Type B pancreatic cell (in vitro differentiated cells): ENCODE measurements around the gene HDDC2. TPM values are rescaled to one million over a fixed set of nuclear protein-coding genes. Genes with fewer than 3 reads are reported as not detected.

Experiments used
- DNase-seq: peaks from one replicate; pipeline ENCODE4 v3.0.0; 2021; ENCODE audit warnings: mixed read lengths; ENCODE audit not compliant: unreplicated experiment; ENCODE audit errors: extremely low spot score
- H3K27ac Mint-ChIP-seq: 2 replicates; pipeline ENCODE4 v1.8.0; 2021; ENCODE audit warnings: mild to moderate bottlenecking, mixed read lengths
- H3K27me3 Mint-ChIP-seq: 2 replicates; pipeline ENCODE4 v1.8.0; 2021; ENCODE audit warnings: mixed read lengths
- H3K36me3 Mint-ChIP-seq: 2 replicates; pipeline ENCODE4 v1.8.0; 2021; ENCODE audit warnings: mixed read lengths
- H3K4me1 Mint-ChIP-seq: one replicate; pipeline ENCODE4 v1.8.0; 2021; ENCODE audit warnings: mixed read lengths; ENCODE audit not compliant: unreplicated experiment
- H3K4me3 Mint-ChIP-seq: 2 replicates; pipeline ENCODE4 v1.8.0; 2021; ENCODE audit warnings: mild to moderate bottlenecking, mixed read lengths
- H3K9me3 Mint-ChIP-seq: 2 replicates; pipeline ENCODE4 v1.8.0; 2021; ENCODE audit warnings: mixed read lengths
- long read RNA-seq: library from polyadenylated mRNA; unstranded; transcript quantifications from one replicate; pipeline ENCODE4 v2.0.0, GENCODE V29; 2020
- total RNA-seq: library from RNA; stranded (reverse); gene quantifications from 2 replicates; pipeline ENCODE4 v1.2.1, GENCODE V29; 2021; ENCODE audit warnings: low replicate concordance
- TF ChIP-seq, protein P1 (sequence below): fragments of 200-600 bp; sonication (generic); conservative IDR thresholded peaks from 2 replicates; pipeline ENCODE4 v1.5.0; 2021; ENCODE audit warnings: antibody characterized with exemption, mild to moderate bottlenecking

Gene HDDC2, protein sequence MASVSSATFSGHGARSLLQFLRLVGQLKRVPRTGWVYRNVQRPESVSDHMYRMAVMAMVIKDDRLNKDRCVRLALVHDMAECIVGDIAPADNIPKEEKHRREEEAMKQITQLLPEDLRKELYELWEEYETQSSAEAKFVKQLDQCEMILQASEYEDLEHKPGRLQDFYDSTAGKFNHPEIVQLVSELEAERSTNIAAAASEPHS
- total RNA-seq, result 61.8 and 90.0 TPM in 2 replicates
- long read RNA-seq, transcript HDDC2-201 (5 exons, 1,350 nt), result minor isoform, 20 of 66 reads
- long read RNA-seq, transcript HDDC2-202 (6 exons, 918 nt), result major isoform, 30 of 66 reads
- long read RNA-seq, partial matches to known transcripts, result 3 of 66 reads
- long read RNA-seq, other reads (novel, unspliced or antisense), result 12 of 66 reads

DNA sequence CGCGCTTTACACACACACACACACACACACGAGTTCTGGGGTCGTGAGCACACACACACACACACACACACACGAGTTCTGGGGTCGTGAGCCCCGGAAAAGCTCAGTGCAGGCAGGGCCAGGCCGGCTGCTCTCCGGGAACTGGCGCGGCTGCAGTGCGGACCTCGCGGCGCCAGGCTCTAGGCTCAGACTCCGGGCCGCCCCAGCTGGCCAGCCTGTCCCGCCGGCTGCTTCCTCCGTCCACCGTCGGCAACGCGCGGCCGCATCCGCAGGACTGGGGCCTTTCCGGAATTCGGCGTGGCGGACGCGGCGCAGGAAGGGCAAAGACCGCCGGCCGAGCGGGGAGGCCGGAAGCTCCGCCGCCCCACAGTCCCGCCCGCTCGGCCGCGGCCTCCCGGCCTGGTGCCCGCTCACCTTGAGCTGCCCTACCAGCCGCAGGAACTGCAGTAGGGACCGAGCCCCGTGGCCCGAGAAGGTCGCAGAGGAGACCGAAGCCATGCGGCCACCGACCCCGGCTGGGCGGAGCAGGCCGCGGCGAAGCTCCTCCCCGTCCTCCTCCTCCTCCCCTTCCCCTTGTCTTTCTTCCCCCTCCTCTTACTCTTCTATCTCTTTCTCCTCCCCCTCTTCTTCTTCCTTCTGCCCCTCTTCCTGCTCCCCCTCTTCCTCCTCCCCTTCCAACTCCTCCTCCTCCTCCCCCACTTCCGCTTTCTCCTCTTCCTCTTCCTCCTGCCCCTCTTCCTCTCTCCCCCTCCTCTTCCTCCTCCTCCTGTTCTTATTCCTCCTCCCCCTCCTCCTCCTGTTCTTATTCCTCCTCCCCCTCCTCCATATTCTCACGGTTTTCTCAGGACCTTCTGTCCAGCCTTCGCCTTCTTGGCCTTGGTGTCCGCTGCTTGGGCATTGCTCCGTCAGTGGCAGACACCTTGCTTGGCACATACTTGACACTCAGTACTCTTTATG, at the start of gene HDDC2:
Gene HDDC2, minus strand, starts transcription at position 533 of the 957 bp plus-strand sequence. Its CDS starts 35 bp downstream, at position 498.
- H3K4me3 Mint-ChIP-seq, result peak within 1 kb of the TSS; percentile 93
- peaks cover 32% of the 10 kb centered on the region for H3K36me3 Mint-ChIP-seq
- H3K27ac Mint-ChIP-seq, result peak within 1 kb of the TSS; percentile 87
- H3K4me1 Mint-ChIP-seq, result peaks cover 28% of the 10 kb centered on the region
- H3K27me3 Mint-ChIP-seq, result no peaks in the 10 kb centered on the region
- TF ChIP-seq, protein P1, sequence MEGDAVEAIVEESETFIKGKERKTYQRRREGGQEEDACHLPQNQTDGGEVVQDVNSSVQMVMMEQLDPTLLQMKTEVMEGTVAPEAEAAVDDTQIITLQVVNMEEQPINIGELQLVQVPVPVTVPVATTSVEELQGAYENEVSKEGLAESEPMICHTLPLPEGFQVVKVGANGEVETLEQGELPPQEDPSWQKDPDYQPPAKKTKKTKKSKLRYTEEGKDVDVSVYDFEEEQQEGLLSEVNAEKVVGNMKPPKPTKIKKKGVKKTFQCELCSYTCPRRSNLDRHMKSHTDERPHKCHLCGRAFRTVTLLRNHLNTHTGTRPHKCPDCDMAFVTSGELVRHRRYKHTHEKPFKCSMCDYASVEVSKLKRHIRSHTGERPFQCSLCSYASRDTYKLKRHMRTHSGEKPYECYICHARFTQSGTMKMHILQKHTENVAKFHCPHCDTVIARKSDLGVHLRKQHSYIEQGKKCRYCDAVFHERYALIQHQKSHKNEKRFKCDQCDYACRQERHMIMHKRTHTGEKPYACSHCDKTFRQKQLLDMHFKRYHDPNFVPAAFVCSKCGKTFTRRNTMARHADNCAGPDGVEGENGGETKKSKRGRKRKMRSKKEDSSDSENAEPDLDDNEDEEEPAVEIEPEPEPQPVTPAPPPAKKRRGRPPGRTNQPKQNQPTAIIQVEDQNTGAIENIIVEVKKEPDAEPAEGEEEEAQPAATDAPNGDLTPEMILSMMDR, result peak; percentile 25
- DNase-seq, result peak; percentile 83
- peaks cover 13% of the 10 kb centered on the region for H3K9me3 Mint-ChIP-seq

DNA sequence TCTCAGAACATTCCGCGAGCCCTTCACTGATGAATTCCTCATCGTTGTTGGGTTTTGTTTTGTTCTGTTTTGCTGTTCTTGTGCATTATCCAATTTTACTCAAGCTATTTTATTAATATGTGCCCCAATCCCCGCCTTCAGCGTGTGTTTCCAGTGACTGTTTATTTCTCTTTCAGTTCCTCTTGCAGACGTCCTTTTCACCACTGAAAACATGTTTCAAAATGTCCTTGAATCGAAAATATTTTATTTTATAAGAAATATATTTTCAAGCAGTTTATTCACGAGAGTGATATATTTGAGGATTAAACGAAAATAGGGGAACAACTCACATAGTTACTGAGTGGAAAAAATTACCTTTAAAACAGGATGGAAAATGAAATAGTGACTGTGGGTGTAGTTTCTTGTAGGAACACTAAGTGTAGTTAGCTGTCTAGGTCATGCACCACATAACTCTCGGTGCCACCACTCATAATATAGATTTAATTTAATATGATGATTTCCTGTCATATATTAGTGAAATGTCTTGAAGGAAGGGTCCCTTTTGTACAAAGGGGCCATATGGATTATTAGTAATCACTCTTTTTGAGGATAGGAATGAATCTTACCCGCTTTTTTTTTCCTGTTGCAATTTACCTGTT, 45.3 kb upstream of the HDDC2 start:
- Mint-ChIP-seq H3K27me3 (no peaks in the 10 kb centered on the region), H3K4me3 (no peak overlapping the region), H3K27ac (no peak overlapping the region), H3K4me1 (no peaks in the 10 kb centered on the region), H3K36me3 (no peaks in the 10 kb centered on the region), H3K9me3 (peaks cover under 1% of the 10 kb centered on the region)
- TF ChIP-seq, protein P1, result no peak
- no peak for DNase-seq

DNA sequence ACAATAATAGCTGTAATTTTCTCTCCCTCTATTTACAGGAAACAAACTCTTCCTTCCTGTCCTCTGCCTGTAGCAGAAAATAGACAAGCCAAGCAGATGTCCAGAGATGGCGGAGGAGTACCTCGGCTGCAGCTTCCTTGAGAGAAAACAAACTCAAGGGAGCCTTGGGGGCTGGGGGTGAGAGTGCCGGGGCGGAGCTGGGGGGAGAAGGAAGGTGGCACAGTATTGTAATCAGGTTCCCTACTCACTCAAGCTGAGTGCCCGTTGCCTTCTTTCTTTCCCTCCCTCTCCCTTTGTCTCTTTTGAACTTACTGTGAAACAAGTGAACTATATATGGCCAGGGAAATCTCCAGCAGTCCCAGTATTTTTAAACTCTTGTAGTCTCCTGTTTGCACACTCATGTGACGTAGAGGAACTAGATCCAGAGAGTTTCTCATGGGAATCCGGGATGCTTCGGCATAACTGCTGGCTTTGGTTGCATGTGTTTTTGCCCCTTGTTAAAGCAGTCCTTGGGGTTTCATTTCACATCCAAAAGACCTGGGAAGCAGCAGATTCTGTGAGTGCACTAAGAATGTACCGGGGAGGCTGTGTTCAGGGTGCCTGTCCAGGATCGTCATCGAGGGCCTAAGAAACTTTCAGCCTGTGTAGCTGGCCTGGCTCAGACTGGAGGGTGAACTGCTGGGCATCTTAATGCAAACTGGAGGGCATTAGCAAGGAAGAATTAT, 44.6 kb upstream of the HDDC2 start:
- Mint-ChIP-seq H3K27ac (no peak overlapping the region), H3K9me3 (peaks cover 4% of the 10 kb centered on the region), H3K27me3 (no peaks in the 10 kb centered on the region), H3K4me3 (no peak overlapping the region), H3K36me3 (no peaks in the 10 kb centered on the region), H3K4me1 (no peaks in the 10 kb centered on the region)
- no peak for DNase-seq
- TF ChIP-seq, protein P1, result no peak

DNA sequence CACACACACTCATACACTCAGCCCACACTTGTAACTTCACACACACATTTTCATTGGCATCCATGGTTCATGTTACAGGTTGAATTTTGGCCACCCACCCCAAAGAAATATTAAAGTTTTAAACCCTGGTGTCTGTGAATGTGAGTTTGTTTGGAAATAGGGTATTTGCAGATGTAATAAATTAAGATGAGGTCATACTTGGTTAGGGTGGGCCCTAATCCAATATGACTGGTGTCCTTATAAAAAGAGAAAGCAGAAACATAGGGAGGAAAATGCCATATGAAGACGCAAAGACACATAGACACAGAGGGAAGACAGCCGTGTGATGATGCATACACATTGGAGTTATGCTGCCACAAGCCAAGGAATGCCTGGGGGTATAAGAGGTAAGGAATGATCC, 39.7 kb upstream of the HDDC2 start:
- DNase-seq, result no peak
- TF ChIP-seq, protein P1, result no peak
- Mint-ChIP-seq H3K27me3 (no peaks in the 10 kb centered on the region), H3K9me3 (peaks cover 4% of the 10 kb centered on the region), H3K4me3 (no peak overlapping the region), H3K36me3 (no peaks in the 10 kb centered on the region), H3K27ac (no peak overlapping the region), H3K4me1 (no peaks in the 10 kb centered on the region)

DNA sequence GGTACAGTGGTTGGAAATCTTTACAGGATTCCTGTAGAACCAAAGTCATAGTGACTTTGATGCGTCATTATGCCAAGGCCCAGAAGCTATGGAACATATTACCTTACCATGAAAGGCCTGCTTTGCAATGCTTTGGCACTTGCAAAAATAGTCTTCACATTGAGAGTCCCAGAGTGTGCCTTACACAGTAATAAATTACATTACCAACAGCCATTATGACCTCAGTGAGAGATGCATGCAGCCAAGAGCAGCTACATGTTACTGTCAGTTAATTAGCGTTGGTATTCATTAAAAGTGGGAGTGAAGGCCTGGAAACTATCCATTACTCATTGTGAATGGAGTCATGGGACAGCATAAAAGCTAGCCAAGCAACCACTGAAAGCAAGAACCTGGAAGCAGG, 39.2 kb upstream of the HDDC2 start:
- no peaks in the 10 kb centered on the region for H3K36me3 Mint-ChIP-seq
- TF ChIP-seq, protein P1, result no peak
- no peak overlapping the region for H3K4me3 Mint-ChIP-seq
- H3K27me3 Mint-ChIP-seq, result no peaks in the 10 kb centered on the region
- no peak for DNase-seq
- no peaks in the 10 kb centered on the region for H3K4me1 Mint-ChIP-seq
- peaks cover 4% of the 10 kb centered on the region for H3K9me3 Mint-ChIP-seq
- no peak overlapping the region for H3K27ac Mint-ChIP-seq
